ENCODE measurements around the gene UBASH3B. TPM values are rescaled to one million over a fixed set of nuclear protein-coding genes. Genes with fewer than 3 reads are reported as not detected.
A peak's percentile ranks its signal among the peaks of the same experiment; 100 is the strongest.

UBASH3B gene
- total RNA-seq, 1 experiment from 2014 or later: 10.3 TPM

DNA sequence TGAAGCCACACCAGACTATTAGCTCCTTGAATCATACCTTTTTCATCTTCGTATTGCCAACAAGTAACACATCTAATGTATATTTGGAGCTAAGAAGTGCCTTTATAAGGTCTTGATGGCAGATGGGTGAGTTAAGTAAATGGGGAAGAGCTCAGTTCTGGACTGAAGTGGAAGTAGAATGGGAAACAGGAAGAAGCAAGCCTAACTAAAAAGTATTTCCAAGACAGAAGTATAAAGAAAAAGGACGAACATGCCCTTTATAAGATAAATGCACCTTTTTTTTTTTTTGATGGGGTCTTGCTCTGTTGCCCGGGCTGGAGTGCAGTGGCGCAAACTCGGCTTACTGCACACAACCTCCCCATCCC lies 197.3 kb downstream of the UBASH3B start:
- Mint-ChIP-seq H3K4me1 (ENCODE audit: insufficient read depth, unreplicated experiment) (peaks cover 20% of the 10 kb centered on the region), H3K27me3 (ENCODE audit: insufficient read depth, unreplicated experiment) (no peaks in the 10 kb centered on the region), H3K27ac (ENCODE audit: low read depth, unreplicated experiment) (no peak overlapping the region), H3K36me3 (ENCODE audit: insufficient read depth, unreplicated experiment) (no peaks in the 10 kb centered on the region), H3K9me3 (ENCODE audit: unreplicated experiment) (no peaks in the 10 kb centered on the region), H3K4me3 (ENCODE audit: unreplicated experiment) (no peak overlapping the region)
- BruUV-seq (replicated peaks): no TSS peak
- no peak for DNase-seq (ENCODE audit: unreplicated experiment)
- TF ChIP-seq, protein P1, sequence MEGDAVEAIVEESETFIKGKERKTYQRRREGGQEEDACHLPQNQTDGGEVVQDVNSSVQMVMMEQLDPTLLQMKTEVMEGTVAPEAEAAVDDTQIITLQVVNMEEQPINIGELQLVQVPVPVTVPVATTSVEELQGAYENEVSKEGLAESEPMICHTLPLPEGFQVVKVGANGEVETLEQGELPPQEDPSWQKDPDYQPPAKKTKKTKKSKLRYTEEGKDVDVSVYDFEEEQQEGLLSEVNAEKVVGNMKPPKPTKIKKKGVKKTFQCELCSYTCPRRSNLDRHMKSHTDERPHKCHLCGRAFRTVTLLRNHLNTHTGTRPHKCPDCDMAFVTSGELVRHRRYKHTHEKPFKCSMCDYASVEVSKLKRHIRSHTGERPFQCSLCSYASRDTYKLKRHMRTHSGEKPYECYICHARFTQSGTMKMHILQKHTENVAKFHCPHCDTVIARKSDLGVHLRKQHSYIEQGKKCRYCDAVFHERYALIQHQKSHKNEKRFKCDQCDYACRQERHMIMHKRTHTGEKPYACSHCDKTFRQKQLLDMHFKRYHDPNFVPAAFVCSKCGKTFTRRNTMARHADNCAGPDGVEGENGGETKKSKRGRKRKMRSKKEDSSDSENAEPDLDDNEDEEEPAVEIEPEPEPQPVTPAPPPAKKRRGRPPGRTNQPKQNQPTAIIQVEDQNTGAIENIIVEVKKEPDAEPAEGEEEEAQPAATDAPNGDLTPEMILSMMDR (IDR thresholded peaks at IDR 0.05; ENCODE audit: unreplicated experiment): no peak
- ChIA-PET POLR2A (interaction anchor here (0.5 to 2.9 kb wide), 5 partner anchors 46 to 272 kb away, joined by 3 to 16 read pairs (median 5); no protein-coding TSS in a partner anchor), CTCF (interaction anchor here (0.5 to 14.6 kb wide), 23 partner anchors 9 to 1818 kb away, joined by 3 to 404 read pairs (median 6); partner anchors contain the start of gene CRTAM)
- intact Hi-C loops (cut with micrococcal nuclease): no loop called here

DNA sequence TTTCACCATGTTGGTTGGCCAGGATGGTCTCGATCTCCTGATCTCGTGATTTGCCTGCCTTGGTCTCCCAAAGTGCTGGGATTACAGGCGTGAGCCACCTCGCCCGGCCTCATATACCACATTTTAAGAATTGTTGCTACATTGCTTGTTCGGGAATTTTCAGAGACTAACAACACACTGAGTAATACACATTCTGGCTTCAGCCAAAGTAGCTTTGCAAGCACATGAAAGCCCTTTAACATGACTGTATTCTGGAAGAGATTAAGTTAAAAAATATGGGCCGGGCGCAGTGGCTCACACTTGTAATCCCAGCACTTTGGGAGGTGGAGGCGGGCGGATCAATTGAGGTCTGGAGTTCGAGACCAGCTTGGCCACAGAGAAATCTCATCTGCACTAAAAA lies 197.7 kb downstream of the UBASH3B start:
- no peaks in the 10 kb centered on the region for H3K9me3 Mint-ChIP-seq (ENCODE audit: unreplicated experiment)
- H3K27me3 Mint-ChIP-seq (ENCODE audit: insufficient read depth, unreplicated experiment): no peaks in the 10 kb centered on the region
- H3K36me3 Mint-ChIP-seq (ENCODE audit: insufficient read depth, unreplicated experiment): no peaks in the 10 kb centered on the region
- CTCF ChIA-PET: interaction anchor here (0.5 to 14.6 kb wide), 27 partner anchors 9 to 1482 kb away, joined by 3 to 404 read pairs (median 5); partner anchors contain the start of gene CRTAM
- no peak overlapping the region for H3K27ac Mint-ChIP-seq (ENCODE audit: low read depth, unreplicated experiment)
- intact Hi-C loops (cut with micrococcal nuclease): no loop called here
- DNase-seq (ENCODE audit: unreplicated experiment): no peak
- no TSS peak for BruUV-seq (replicated peaks)
- peaks cover 20% of the 10 kb centered on the region for H3K4me1 Mint-ChIP-seq (ENCODE audit: insufficient read depth, unreplicated experiment)
- H3K4me3 Mint-ChIP-seq (ENCODE audit: unreplicated experiment): no peak overlapping the region
- POLR2A ChIA-PET: interaction anchor here (0.6 to 2.9 kb wide), 6 partner anchors 49 to 272 kb away, joined by 3 to 16 read pairs (median 4); no protein-coding TSS in a partner anchor
- TF ChIP-seq, protein P1 (IDR thresholded peaks at IDR 0.05; ENCODE audit: unreplicated experiment): no peak

DNA sequence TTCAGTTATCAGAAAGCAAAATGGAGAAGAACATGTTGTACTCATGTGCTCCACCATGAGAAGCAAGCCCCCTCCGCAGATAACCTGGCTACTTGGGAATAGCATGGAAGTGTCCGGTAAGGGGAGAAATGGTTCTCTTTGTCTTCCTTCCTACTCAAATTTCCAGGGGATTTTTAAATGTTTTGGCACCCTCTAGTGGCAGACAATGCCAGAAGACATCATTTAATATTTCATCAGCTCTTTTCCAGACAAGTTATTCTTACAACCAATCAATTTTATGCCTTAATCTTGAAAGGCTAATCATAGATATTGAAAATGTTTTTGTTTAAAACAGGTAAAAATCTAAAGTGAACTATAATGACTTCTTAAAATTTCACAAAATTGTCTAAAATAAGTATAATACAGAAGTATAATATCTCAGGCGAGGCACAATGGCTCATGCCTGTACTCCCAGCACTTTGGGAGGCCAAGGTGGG lies 198.5 kb downstream of the UBASH3B start:
- BruUV-seq (replicated peaks): no TSS peak

DNA sequence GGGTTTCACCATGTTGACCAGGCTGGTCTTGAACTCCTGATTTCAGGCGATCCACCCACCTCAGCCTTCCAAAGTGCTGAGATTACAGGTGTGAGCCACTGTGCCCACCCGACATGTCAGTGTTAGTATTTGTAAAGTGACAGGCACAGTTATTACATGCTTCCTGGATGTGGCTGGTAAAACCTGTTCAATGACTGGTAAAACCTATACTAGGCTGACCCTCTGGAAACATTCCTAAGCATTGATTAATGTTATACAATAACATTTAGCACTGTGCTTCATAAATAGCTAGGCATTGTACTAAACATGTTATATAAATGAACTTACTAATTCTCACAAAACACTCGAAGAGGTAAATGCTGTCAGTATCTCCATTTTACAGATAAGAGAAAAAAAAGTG lies 206.1 kb downstream of the UBASH3B start:
- H3K27ac Mint-ChIP-seq (ENCODE audit: low read depth, unreplicated experiment): no peak overlapping the region
- ChIA-PET CTCF (interaction anchor here (0.6 to 14.6 kb wide), 4 partner anchors 72 to 193 kb away, joined by 3 to 404 read pairs (median 199); no protein-coding TSS in a partner anchor), POLR2A (no interaction called here)
- H3K4me1 Mint-ChIP-seq (ENCODE audit: insufficient read depth, unreplicated experiment): peaks cover 3% of the 10 kb centered on the region
- no peak overlapping the region for H3K4me3 Mint-ChIP-seq (ENCODE audit: unreplicated experiment)
- no peaks in the 10 kb centered on the region for H3K9me3 Mint-ChIP-seq (ENCODE audit: unreplicated experiment)
- TF ChIP-seq, protein P1 (IDR thresholded peaks at IDR 0.05; ENCODE audit: unreplicated experiment): no peak
- H3K27me3 Mint-ChIP-seq (ENCODE audit: insufficient read depth, unreplicated experiment): peaks cover 32% of the 10 kb centered on the region
- intact Hi-C loops (cut with micrococcal nuclease): loop anchor here (10.0 kb wide), 1 partner anchor 403 kb away; no protein-coding TSS in a partner anchor
- no peaks in the 10 kb centered on the region for H3K36me3 Mint-ChIP-seq (ENCODE audit: insufficient read depth, unreplicated experiment)
- no TSS peak for BruUV-seq (replicated peaks)
- DNase-seq (ENCODE audit: unreplicated experiment): no peak

More for the DNA sequence above, 198.5 kb downstream of the UBASH3B start:
- Mint-ChIP-seq H3K27me3 (ENCODE audit: insufficient read depth, unreplicated experiment) (no peaks in the 10 kb centered on the region), H3K27ac (ENCODE audit: low read depth, unreplicated experiment) (no peak overlapping the region), H3K9me3 (ENCODE audit: unreplicated experiment) (no peaks in the 10 kb centered on the region), H3K36me3 (ENCODE audit: insufficient read depth, unreplicated experiment) (no peaks in the 10 kb centered on the region), H3K4me1 (ENCODE audit: insufficient read depth, unreplicated experiment) (peaks cover 20% of the 10 kb centered on the region), H3K4me3 (ENCODE audit: unreplicated experiment) (no peak overlapping the region)
- CTCF ChIA-PET: interaction anchor here (0.6 to 14.6 kb wide), 28 partner anchors 10 to 273 kb away, joined by 3 to 404 read pairs (median 5); partner anchors contain the start of gene CRTAM
- peak; percentile 81 for DNase-seq (ENCODE audit: unreplicated experiment)
- POLR2A ChIA-PET: interaction anchor here (0.6 to 2.9 kb wide), 7 partner anchors 9 to 281 kb away, joined by 3 to 16 read pairs (median 4); no protein-coding TSS in a partner anchor
- TF ChIP-seq, protein P1 (IDR thresholded peaks at IDR 0.05; ENCODE audit: unreplicated experiment): peak; percentile 57
- intact Hi-C loops (cut with micrococcal nuclease): loop anchor here (1.0 kb wide), 5 partner anchors 58 to 274 kb away; no protein-coding TSS in a partner anchor
